Panc1 (cell line): Measurements from ENCODE around the gene BTG3. TPM values are rescaled to one million over a fixed set of nuclear protein-coding genes. Genes with fewer than 3 reads are reported as not detected.

Source experiments
- ATAC-seq: fragments of 200-7000 bp; cut with Tn5 transposase; 2 replicates; pipeline ENCODE4 v1.9.1; 2020; ENCODE audit warnings: mild to moderate bottlenecking, moderate library complexity
- BruUV-seq: library from RNA; stranded (reverse); fragments of 400-500 nt; replicated peaks from 2 replicates; lab custom pipeline; 2021; lab: Mats Ljungman, UMichigan
- CTCF ChIA-PET: fragments of 300-600 bp; sonication (Branson Sonifier 250); formaldehyde crosslinking; loops from one replicate; lab custom pipeline; 2022; ENCODE audit warnings: antibody characterized with exemption; lab: Charles Lee
- POLR2A ChIA-PET: fragments of 300-600 bp; sonication (Branson Sonifier 250); formaldehyde crosslinking; loops from one replicate; lab custom pipeline; 2022; ENCODE audit warnings: antibody characterized with exemption; lab: Charles Lee
- DNase-seq: peaks from one replicate; pipeline ENCODE4 v3.0.0-alpha.2; 2010; ENCODE audit warnings: low read depth, low spot score
- H3K27ac ChIP-seq: 2 replicates; pipeline ENCODE4 v1.5.1; 2011; ENCODE audit warnings: mild to moderate bottlenecking, low read length, inconsistent platforms
- H3K27me3 ChIP-seq: fragments of 200-500 bp; sonication (Bioruptor generic); 2 replicates; pipeline ENCODE4 v1.6.0; 2014; ENCODE audit warnings: low read length, inconsistent platforms; ENCODE audit not compliant: control insufficient read depth, insufficient read depth
- H3K36me3 ChIP-seq: fragments of 200-500 bp; sonication (Bioruptor generic); 2 replicates; pipeline ENCODE4 v1.5.1; 2014; ENCODE audit warnings: inconsistent platforms, mild to moderate bottlenecking, low read length, moderate library complexity; ENCODE audit not compliant: control insufficient read depth, insufficient read depth
- H3K4me1 ChIP-seq: 2 replicates; pipeline ENCODE4 v1.5.1; 2011; ENCODE audit warnings: inconsistent platforms, mild to moderate bottlenecking, low read length, moderate library complexity; ENCODE audit not compliant: control insufficient read depth, insufficient read depth
- H3K4me3 ChIP-seq, 2 experiments: 2 replicates each; pipeline ENCODE4 v1.5.1; 2011 to 2012; ENCODE audit warnings: low read depth in 2 of 2, low read length in 2 of 2, mild to moderate bottlenecking in 2 of 2, inconsistent platforms in 1 of 2, moderate library complexity in 1 of 2
- H3K9me3 ChIP-seq: fragments of 200-500 bp; sonication (Bioruptor generic); 2 replicates; pipeline ENCODE4 v1.5.1; 2014; ENCODE audit warnings: low read depth, mild to moderate bottlenecking, inconsistent platforms, low read length, moderate library complexity; ENCODE audit not compliant: control insufficient read depth, insufficient read depth
- CTCF ChIP-seq: fragments of 450-650 bp; IDR thresholded peaks from 2 replicates; pipeline ENCODE4 v1.5.1; 2017; ENCODE audit warnings: mild to moderate bottlenecking
- POLR2AphosphoS5 ChIP-seq: IDR thresholded peaks from 2 replicates; pipeline ENCODE4 v1.6.1; 2012; ENCODE audit warnings: mild to moderate bottlenecking, low read depth, low read length, moderate library complexity
- REST ChIP-seq, 2 experiments: IDR thresholded peaks; 2 replicates each; pipeline ENCODE4 v1.6.1; 2011 to 2012; ENCODE audit warnings: low read depth in 2 of 2, control low read depth in 1 of 2, low read length in 1 of 2, mild to moderate bottlenecking in 1 of 2, moderate library complexity in 1 of 2; ENCODE audit not compliant: insufficient read depth in 1 of 2
- SIN3A ChIP-seq: IDR thresholded peaks from 2 replicates; pipeline ENCODE4 v1.6.1; 2012; ENCODE audit warnings: low read depth, mild to moderate bottlenecking, low read length, moderate library complexity, borderline replicate concordance; ENCODE audit not compliant: insufficient read depth
- TCF7L2 ChIP-seq: IDR thresholded peaks from 2 replicates; pipeline ENCODE4 v1.6.1; 2011; ENCODE audit warnings: mild to moderate bottlenecking, low read depth, low read length, inconsistent platforms
- in situ Hi-C: cut with HindIII; loops from 2 replicates; pipeline ENCODE4 v1.10.0; 2016; ENCODE audit warnings: low sequenced_read_pairs, low pct_unique_long_range_greater_than_20kb
- intact Hi-C: fragments of 100-400 bp; cut with micrococcal nuclease; formaldehyde crosslinking; loops from one replicate; pipeline ENCODE4 v1.10.0; 2022; ENCODE audit not compliant: unreplicated experiment
- total RNA-seq: library from RNA; stranded (reverse); gene quantifications from one replicate; pipeline ENCODE4 v1.2.1, GENCODE V29; 2021; ENCODE audit not compliant: unreplicated experiment

BTG3 gene
- total RNA-seq, 1 experiment from 2014 or later: 20.1 TPM

DNA sequence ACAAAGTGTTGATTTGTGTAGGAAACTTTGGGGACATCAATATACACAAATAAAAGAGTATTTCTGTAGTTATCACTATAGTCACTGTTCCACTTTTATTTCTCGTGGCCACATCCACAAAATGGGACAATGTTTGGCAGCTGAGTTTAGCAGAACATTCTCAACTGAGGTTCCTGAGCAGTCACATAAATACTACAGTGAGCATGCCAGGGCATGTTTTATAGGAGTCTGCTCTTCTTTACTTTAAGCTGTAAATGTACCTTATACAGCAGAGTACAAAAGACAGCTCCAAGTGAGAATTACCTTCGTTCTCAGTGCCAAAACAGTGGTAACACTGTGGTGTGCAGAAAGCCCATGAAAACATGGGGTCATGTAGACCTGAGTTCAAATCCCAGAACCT lies 5.0 kb downstream of the BTG3 start:
- DNase-seq (no peak), ATAC-seq (no peak)
- in situ Hi-C loops: no loop called here
- no peak for TF ChIP-seq CTCF
- TF ChIP-seq POLR2AphosphoS5: no peak
- TF ChIP-seq TCF7L2: no peak
- no peak for TF ChIP-seq SIN3A
- no peak for TF ChIP-seq REST (IDR thresholded peaks at IDR 0.05; ENCODE audit: insufficient read depth in 1 of 2, low read depth in 2 of 2, low read length in 1 of 2)
- H3K27ac ChIP-seq: no peak overlapping the region
- POLR2A ChIA-PET: no interaction called here
- intact Hi-C loops: no loop called here
- H3K4me3 ChIP-seq: no peak overlapping the region
- CTCF ChIA-PET: no interaction called here
- H3K4me1 ChIP-seq: no peaks in the 10 kb centered on the region; the same call in 1 of the 2 replicates
- H3K9me3 ChIP-seq: no peaks in the 10 kb centered on the region
- no TSS peak for BruUV-seq
- peaks cover 5% of the 10 kb centered on the region; the same call in 1 of the 2 replicates for H3K36me3 ChIP-seq
- no peaks in the 10 kb centered on the region for H3K27me3 ChIP-seq

DNA sequence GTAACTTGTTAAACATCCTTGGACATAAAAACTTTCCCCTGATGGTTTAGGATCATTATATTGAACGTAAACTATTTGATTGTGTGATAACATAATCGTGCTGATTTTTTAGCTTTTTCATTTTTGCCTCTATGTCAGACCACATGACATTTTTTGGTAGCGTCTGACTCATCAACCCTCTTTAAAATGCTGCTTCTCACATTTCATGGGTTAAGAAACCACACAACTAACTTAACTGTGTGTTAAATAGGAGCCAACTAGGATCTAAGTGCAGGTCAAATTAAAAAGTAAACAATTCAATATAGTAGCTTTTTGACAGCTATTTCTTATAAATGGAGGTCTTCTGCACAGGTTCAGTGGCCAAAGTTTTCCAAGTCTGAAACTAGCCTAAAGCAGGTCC lies 9.8 kb downstream of the BTG3 start:
- no peak overlapping the region for H3K27ac ChIP-seq
- ATAC-seq (no peak), DNase-seq (no peak)
- H3K4me3 ChIP-seq: no peak overlapping the region
- no TSS peak for BruUV-seq
- POLR2A ChIA-PET: no interaction called here
- CTCF ChIA-PET: no interaction called here
- H3K27me3 ChIP-seq: no peaks in the 10 kb centered on the region
- peaks cover 14% of the 10 kb centered on the region for H3K36me3 ChIP-seq
- no peaks in the 10 kb centered on the region for H3K9me3 ChIP-seq
- no peak for TF ChIP-seq REST (IDR thresholded peaks at IDR 0.05; ENCODE audit: insufficient read depth in 1 of 2, low read depth in 2 of 2, low read length in 1 of 2)
- TF ChIP-seq POLR2AphosphoS5: no peak
- no peak for TF ChIP-seq TCF7L2
- no peak for TF ChIP-seq CTCF
- in situ Hi-C loops (no loop called here), intact Hi-C loops (no loop called here)
- no peaks in the 10 kb centered on the region for H3K4me1 ChIP-seq
